Naive thymus-derived CD4-positive, alpha-beta T cell (primary cell): ENCODE results near the gene CDC42EP3. TPM values are rescaled to one million over a fixed set of nuclear protein-coding genes. Genes with fewer than 3 reads are reported as not detected.

Source experiments
- ATAC-seq: fragments of 150-1000 bp; cut with Tn5 transposase; 2 replicates; pipeline ENCODE4 v1.10.0; 2021; ENCODE audit warnings: mild to moderate bottlenecking, moderate library complexity
- CTCF ChIA-PET: fragments of 350-600 bp; sonication (Branson Sonifier 250); formaldehyde crosslinking; loops from one replicate; lab custom pipeline; 2021; ENCODE audit warnings: antibody characterized with exemption; lab: Charles Lee
- POLR2A ChIA-PET: fragments of 350-600 bp; sonication (Branson Sonifier 250); formaldehyde crosslinking; loops from one replicate; lab custom pipeline; 2021; ENCODE audit warnings: antibody characterized with exemption, inconsistent platforms; lab: Charles Lee
- DNase-seq, 9 donors: peaks; one replicate each; pipeline versions ENCODE4 v3.0.0 to v3.0.0-alpha.2; 2020 to 2022; ENCODE audit warnings: mixed read lengths in 1 of 9
- H3K27ac ChIP-seq: one replicate; pipeline ENCODE4 v1.7.0; 2013; ENCODE audit warnings: mild to moderate bottlenecking, low read depth, low read length, moderate library complexity
- H3K27me3 ChIP-seq, 2 donors: one replicate each; pipeline ENCODE4 v1.7.0; 2013; ENCODE audit warnings: low read length in 2 of 2, mild to moderate bottlenecking in 2 of 2, moderate library complexity in 2 of 2; ENCODE audit not compliant: control insufficient read depth in 2 of 2, insufficient read depth in 2 of 2
- H3K36me3 ChIP-seq, 3 experiments: 1 replicate in 2 of 3; 2 replicates in 1 of 3; pipeline ENCODE4 v1.7.0; 2013; ENCODE audit warnings: low read length in 3 of 3, mild to moderate bottlenecking in 3 of 3, moderate library complexity in 1 of 3; ENCODE audit not compliant: insufficient read depth in 3 of 3, control insufficient read depth in 2 of 3
- H3K4me1 ChIP-seq, 2 donors: one replicate each; pipeline ENCODE4 v1.7.0; 2013; ENCODE audit warnings: low read length in 2 of 2, mild to moderate bottlenecking in 2 of 2, moderate library complexity in 1 of 2; ENCODE audit not compliant: control insufficient read depth in 2 of 2, insufficient read depth in 2 of 2
- H3K4me3 ChIP-seq: 2 replicates; pipeline ENCODE4 v1.7.0; 2013; ENCODE audit warnings: mild to moderate bottlenecking, low read length
- H3K9me3 ChIP-seq, 3 experiments: 1 replicate in 2 of 3; 2 replicates in 1 of 3; pipeline ENCODE4 v1.7.0; 2013; ENCODE audit warnings: low read length in 3 of 3; ENCODE audit not compliant: control insufficient read depth in 2 of 3
- H3K27ac Mint-ChIP-seq, 9 donors: one replicate each; pipeline ENCODE4 v1.8.0; 2020 to 2022; ENCODE audit warnings: mixed read lengths in 9 of 9, mild to moderate bottlenecking in 8 of 9, moderate library complexity in 5 of 9, inconsistent platforms in 2 of 9
- H3K27me3 Mint-ChIP-seq, 5 donors: one replicate each; pipeline ENCODE4 v1.8.0; 2021 to 2022; ENCODE audit warnings: mixed read lengths in 5 of 5, mild to moderate bottlenecking in 1 of 5
- H3K36me3 Mint-ChIP-seq, 5 donors: one replicate each; pipeline ENCODE4 v1.8.0; 2020 to 2022; ENCODE audit warnings: mixed read lengths in 5 of 5, mild to moderate bottlenecking in 3 of 5, inconsistent platforms in 1 of 5
- H3K4me1 Mint-ChIP-seq, 7 donors: one replicate each; pipeline ENCODE4 v1.8.0; 2020 to 2022; ENCODE audit warnings: mixed read lengths in 7 of 7, mild to moderate bottlenecking in 3 of 7, inconsistent platforms in 1 of 7
- H3K4me3 Mint-ChIP-seq, 10 donors: one replicate each; pipeline ENCODE4 v1.8.0; 2020 to 2022; ENCODE audit warnings: mild to moderate bottlenecking in 10 of 10, mixed read lengths in 10 of 10, moderate library complexity in 6 of 10, inconsistent platforms in 2 of 10
- H3K9me3 Mint-ChIP-seq, 11 donors: one replicate each; pipeline ENCODE4 v1.8.0; 2020 to 2022; ENCODE audit warnings: mixed read lengths in 11 of 11, mild to moderate bottlenecking in 4 of 11, inconsistent platforms in 1 of 11, moderate library complexity in 1 of 11
- intact Hi-C, 2 donors: fragments of 100-400 bp; cut with micrococcal nuclease; formaldehyde crosslinking; loops; one replicate each; pipeline ENCODE4 v1.15.1; 2023
- polyA plus RNA-seq, 2 donors: library from polyadenylated mRNA; unstranded; fragments of 300-500 nt; fragmentation: Illumina TruSeq; gene quantifications; one replicate each; pipeline ENCODE4 v1.2.3, GENCODE V29; 2021
- total RNA-seq, 6 experiments: library from RNA in 5 of 6; stranded (reverse) in 5 of 6; gene quantifications; 1 replicate in 5 of 6; 2 replicates in 1 of 6; pipeline ENCODE4 v1.2.3 and lab custom pipeline; 2021 to 2026

The CDC42EP3 gene
- total and polyA plus RNA-seq, 7 experiments from 2014 or later, result 15.9 to 96.3 (median 17.8) TPM

DNA sequence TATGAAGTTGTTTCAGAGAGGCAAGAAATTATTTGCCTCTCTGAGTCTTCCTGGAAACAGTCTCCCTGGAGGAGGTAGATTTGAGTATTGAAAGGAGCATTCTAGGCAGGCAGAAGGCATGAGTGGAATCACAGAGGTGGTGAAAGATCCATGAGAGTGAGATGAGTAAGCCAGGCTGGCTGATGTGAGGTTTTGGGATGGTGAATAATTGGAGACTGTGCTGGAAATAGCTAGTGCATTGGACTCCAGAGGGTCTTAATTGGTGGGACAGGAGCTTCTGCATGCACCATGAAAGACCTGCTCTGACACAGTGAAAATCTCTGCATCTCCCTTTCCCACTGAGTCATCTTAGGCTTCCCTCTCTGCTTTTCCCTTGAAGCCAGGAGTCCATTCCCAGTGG, 46.3 kb downstream of the CDC42EP3 start:
- DNase-seq (no peak), ATAC-seq (no peak)
- Histone ChIP-seq H3K27ac (no peak overlapping the region), H3K36me3 (no peaks in the 10 kb centered on the region), H3K27me3 (no peaks in the 10 kb centered on the region), H3K9me3 (no peaks in the 10 kb centered on the region), H3K4me3 (peak overlapping the region; percentile 4), H3K4me1 (peaks cover 30 to 50% of the 10 kb centered on the region in 2 donors)
- Mint-ChIP-seq H3K4me3 (peak overlapping the region in 6 of 10 donors; percentile 24 to 66 (median 54)), H3K9me3 (peaks cover 0 to 17% (median 0%) of the 10 kb centered on the region in 11 donors), H3K4me1 (peaks cover 40 to 63% (median 45%) of the 10 kb centered on the region in 7 donors), H3K36me3 (peaks cover 0 to 7% (median 0%) of the 10 kb centered on the region in 5 donors), H3K27ac (peak overlapping the region; percentile 1 to 92 (median 87)), H3K27me3 (peaks cover 0 to 3% (median 0%) of the 10 kb centered on the region in 5 donors)
- intact Hi-C loops, result no loop called here
- CTCF ChIA-PET, result interaction anchor here (0.9 to 1.4 kb wide), 3 partner anchors 8 to 229 kb away, joined by 3 read pairs; no protein-coding TSS in a partner anchor
- POLR2A ChIA-PET, result interaction anchor here (0.6 to 1.6 kb wide), 7 partner anchors 9 to 48 kb away, joined by 3 to 8 read pairs (median 3); no protein-coding TSS in a partner anchor

DNA sequence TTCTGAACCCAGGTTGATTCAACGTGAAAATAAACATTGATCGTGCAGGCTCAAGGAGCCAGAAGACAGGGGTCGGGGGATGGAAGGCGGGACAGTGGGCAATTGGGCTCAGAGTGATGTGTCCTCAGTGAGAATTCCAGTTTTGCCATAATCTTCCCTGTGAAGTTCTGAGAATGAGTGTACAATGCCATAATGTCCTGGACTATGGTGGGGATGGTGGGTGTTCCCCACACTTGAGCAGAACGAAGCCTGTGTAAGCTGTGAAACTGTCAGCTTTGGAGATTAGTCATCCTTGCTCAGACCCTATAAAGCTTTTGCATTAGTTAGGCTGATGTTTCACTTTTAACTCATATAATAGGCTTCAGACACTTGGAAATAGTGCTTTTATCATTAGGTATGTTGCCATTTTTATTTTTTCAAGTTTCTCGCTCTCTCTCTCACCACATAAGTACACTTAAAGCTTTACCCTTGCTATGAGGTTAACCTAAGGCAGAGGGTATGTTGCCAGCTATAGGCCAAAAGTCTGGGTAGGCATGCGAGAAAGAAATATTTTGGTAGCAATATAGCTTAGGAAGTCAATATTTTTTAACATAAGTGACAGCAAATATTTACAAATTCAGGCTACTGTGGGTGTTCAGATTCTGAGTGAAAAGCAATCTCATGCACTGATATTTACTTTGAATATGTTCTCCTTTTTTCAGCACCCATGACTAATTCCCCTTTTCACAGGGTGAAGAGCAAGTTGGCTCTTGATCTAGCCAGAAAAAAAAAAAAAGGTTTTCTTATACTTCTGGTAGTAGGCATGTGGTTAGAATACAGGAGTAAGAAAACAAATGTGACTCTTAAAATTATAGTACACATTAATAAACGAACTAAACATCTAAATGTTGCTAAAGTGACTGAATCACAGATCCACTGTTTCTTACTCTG, 47.2 kb downstream of the CDC42EP3 start:
- H3K27ac Mint-ChIP-seq, result peak overlapping the region; percentile 38 to 92 (median 83)
- H3K4me1 Mint-ChIP-seq, result peaks cover 40 to 63% (median 45%) of the 10 kb centered on the region in 7 donors
- intact Hi-C loops, result loop anchor here in 1 of 2 donors (1.0 to 5.0 kb wide), 2 partner anchors 11 to 37 kb away; no protein-coding TSS in a partner anchor
- CTCF ChIA-PET, result interaction anchor here (0.5 to 0.7 kb wide), 3 partner anchors 171 to 254 kb away, joined by 3 to 4 read pairs (median 4); no protein-coding TSS in a partner anchor
- H3K27me3 ChIP-seq, result no peaks in the 10 kb centered on the region
- no peaks in the 10 kb centered on the region for H3K9me3 ChIP-seq
- H3K27ac ChIP-seq, result no peak overlapping the region
- peaks cover 0 to 17% (median 0%) of the 10 kb centered on the region in 11 donors for H3K9me3 Mint-ChIP-seq
- no peak for DNase-seq
- H3K27me3 Mint-ChIP-seq, result peaks cover 0 to 3% (median 0%) of the 10 kb centered on the region in 5 donors
- H3K36me3 Mint-ChIP-seq, result peaks cover 0 to 7% (median 0%) of the 10 kb centered on the region in 5 donors
- ATAC-seq, result peak; percentile 70
- POLR2A ChIA-PET, result interaction anchor here (0.6 to 0.7 kb wide), 3 partner anchors 9 to 528 kb away, joined by 3 to 4 read pairs (median 3); no protein-coding TSS in a partner anchor
- H3K4me3 ChIP-seq, result no peak overlapping the region
- H3K4me3 Mint-ChIP-seq, result peak overlapping the region in 9 of 10 donors; percentile 7 to 66 (median 51)
- no peaks in the 10 kb centered on the region for H3K36me3 ChIP-seq
- peaks cover 30 to 56% of the 10 kb centered on the region in 2 donors for H3K4me1 ChIP-seq

DNA sequence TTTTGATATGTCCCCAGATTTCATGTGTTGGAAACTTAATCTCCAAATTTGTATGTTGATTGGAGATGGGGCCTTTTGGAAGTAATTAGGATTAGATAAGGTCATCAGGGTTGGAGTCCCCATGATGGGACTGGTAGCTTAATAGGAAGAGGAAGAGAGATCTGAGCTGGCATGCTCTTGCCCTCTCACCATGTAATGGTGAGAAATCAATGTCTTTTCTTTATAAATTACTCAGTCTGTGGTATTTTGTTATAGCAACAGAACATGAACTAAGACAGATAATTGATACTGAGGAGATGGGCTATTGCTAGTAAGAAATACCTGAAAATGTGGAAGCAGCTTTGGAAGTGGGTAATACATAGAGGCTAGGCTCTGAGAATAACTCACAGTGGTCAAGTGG, 48.0 kb downstream of the CDC42EP3 start:
- no peak for ATAC-seq
- H3K4me1 ChIP-seq, result peaks cover 30 to 60% of the 10 kb centered on the region in 2 donors
- no peaks in the 10 kb centered on the region for H3K9me3 ChIP-seq
- H3K27ac Mint-ChIP-seq, result peak overlapping the region in 4 of 9 donors; percentile 51 to 92 (median 72)
- no peak overlapping the region for H3K4me3 ChIP-seq
- H3K36me3 ChIP-seq, result no peaks in the 10 kb centered on the region
- no peak for DNase-seq
- peaks cover 0 to 17% (median 0%) of the 10 kb centered on the region in 11 donors for H3K9me3 Mint-ChIP-seq
- H3K36me3 Mint-ChIP-seq, result peaks cover 0 to 7% (median 0%) of the 10 kb centered on the region in 5 donors
- peaks cover 0 to 3% (median 0%) of the 10 kb centered on the region in 5 donors for H3K27me3 Mint-ChIP-seq
- peaks cover 40 to 63% (median 46%) of the 10 kb centered on the region in 7 donors for H3K4me1 Mint-ChIP-seq
- H3K27ac ChIP-seq, result no peak overlapping the region
- no peaks in the 10 kb centered on the region for H3K27me3 ChIP-seq
- intact Hi-C loops, result loop anchor here in 1 of 2 donors (5.0 kb wide), 1 partner anchor 36 kb away; no protein-coding TSS in a partner anchor
- H3K4me3 Mint-ChIP-seq, result no peak overlapping the region
- ChIA-PET POLR2A (no interaction called here), CTCF (interaction anchor here (0.6 kb wide), 1 partner anchor 206 kb away, joined by 4 read pairs; no protein-coding TSS in a partner anchor)

DNA sequence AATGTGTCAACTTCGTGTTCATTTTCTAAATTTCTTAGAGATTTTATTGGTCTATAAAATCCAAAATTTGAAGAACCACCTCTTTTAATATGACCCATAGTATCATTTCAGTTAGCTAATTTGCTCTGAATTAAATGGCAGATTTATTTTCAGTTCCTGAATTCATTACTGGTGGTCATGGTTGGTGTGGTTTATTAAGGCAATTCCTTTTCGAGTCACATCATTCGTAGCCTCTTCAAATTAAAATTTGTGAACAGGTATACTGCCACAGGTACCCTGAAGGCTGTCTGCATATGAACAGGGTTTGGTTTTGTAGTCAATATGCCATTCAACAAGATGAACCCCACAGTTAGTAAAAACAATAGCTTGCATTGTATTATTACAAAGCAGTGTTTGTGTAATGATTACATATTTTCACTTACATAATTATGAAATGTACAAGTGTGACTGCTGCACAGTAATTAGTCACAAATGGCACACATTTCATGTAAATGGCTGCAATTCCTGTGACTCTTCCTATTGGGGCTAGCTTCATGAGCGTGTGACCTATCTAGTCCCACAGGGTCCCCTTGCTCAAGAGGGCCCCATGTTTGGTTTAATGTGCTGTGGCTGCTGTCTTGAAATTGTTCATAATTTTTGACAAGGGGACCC, 48.9 kb downstream of the CDC42EP3 start:
- H3K4me1 Mint-ChIP-seq, result peaks cover 43 to 58% (median 46%) of the 10 kb centered on the region in 7 donors

DNA sequence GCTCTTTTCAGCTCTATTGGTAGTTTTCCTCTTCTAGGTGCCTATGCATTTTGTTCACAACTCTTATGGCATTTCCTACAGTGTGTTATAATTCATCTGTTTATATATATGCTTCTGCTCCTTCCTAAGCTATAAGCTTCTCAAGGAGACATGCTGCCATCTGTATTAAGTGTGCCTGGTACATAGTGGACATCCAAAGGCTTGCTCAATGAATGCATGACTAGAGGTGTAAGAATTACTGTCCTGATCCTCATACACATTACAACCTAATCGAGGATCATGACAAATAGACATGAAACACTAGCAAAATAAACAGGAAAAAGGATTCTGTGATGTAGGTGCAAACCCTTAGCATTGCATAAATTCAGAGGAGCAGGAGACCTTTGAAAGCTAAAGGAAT, 50.2 kb downstream of the CDC42EP3 start:
- H3K4me1 ChIP-seq, result peaks cover 31 to 68% of the 10 kb centered on the region in 2 donors
- no peak overlapping the region for H3K4me3 ChIP-seq
- intact Hi-C loops, result loop anchor here in 1 of 2 donors (5.0 kb wide), 1 partner anchor 34 kb away; no protein-coding TSS in a partner anchor
- no peak for ATAC-seq
- peaks cover 0 to 17% (median 0%) of the 10 kb centered on the region in 11 donors for H3K9me3 Mint-ChIP-seq
- ChIA-PET POLR2A (interaction anchor here (1.4 to 3.6 kb wide), 3 partner anchors 13 to 43 kb away, joined by 3 to 16 read pairs (median 4); no protein-coding TSS in a partner anchor), CTCF (interaction anchor here (0.9 to 1.4 kb wide), 2 partner anchors 24 to 206 kb away, joined by 3 read pairs; no protein-coding TSS in a partner anchor)
- H3K27ac Mint-ChIP-seq, result peak overlapping the region in 1 of 9 donors; percentile 65
- H3K36me3 Mint-ChIP-seq, result peaks cover 0 to 7% (median 0%) of the 10 kb centered on the region in 5 donors
- no peaks in the 10 kb centered on the region for H3K27me3 ChIP-seq
- H3K27ac ChIP-seq, result no peak overlapping the region
- no peak for DNase-seq
- H3K4me1 Mint-ChIP-seq, result peaks cover 43 to 56% (median 45%) of the 10 kb centered on the region in 7 donors
- H3K9me3 ChIP-seq, result no peaks in the 10 kb centered on the region
- no peaks in the 10 kb centered on the region for H3K36me3 ChIP-seq
- H3K4me3 Mint-ChIP-seq, result no peak overlapping the region
- H3K27me3 Mint-ChIP-seq, result peaks cover 0 to 3% (median 0%) of the 10 kb centered on the region in 5 donors

More for the DNA sequence above, 48.9 kb downstream of the CDC42EP3 start:
- H3K27me3 Mint-ChIP-seq, result peaks cover 0 to 3% (median 0%) of the 10 kb centered on the region in 5 donors
- no peaks in the 10 kb centered on the region for H3K27me3 ChIP-seq
- H3K4me1 ChIP-seq, result peaks cover 30 to 66% of the 10 kb centered on the region in 2 donors
- H3K36me3 Mint-ChIP-seq, result peaks cover 0 to 7% (median 0%) of the 10 kb centered on the region in 5 donors
- POLR2A ChIA-PET, result interaction anchor here (0.5 to 2.0 kb wide), 4 partner anchors 12 to 50 kb away, joined by 3 to 4 read pairs (median 3); no protein-coding TSS in a partner anchor
- DNase-seq, result no peak
- peaks cover 0 to 17% (median 0%) of the 10 kb centered on the region in 11 donors for H3K9me3 Mint-ChIP-seq
- H3K4me3 Mint-ChIP-seq, result no peak overlapping the region
- no peaks in the 10 kb centered on the region for H3K9me3 ChIP-seq
- no peaks in the 10 kb centered on the region for H3K36me3 ChIP-seq
- no peak overlapping the region for H3K27ac ChIP-seq
- intact Hi-C loops, result loop anchor here in 1 of 2 donors (5.0 kb wide), 1 partner anchor 35 kb away; no protein-coding TSS in a partner anchor
- no peak overlapping the region for H3K4me3 ChIP-seq
- ATAC-seq, result no peak
- CTCF ChIA-PET, result interaction anchor here (0.8 kb wide), 1 partner anchor 226 kb away, joined by 3 read pairs; no protein-coding TSS in a partner anchor
- peak overlapping the region in 3 of 9 donors; percentile 67 to 92 (median 88) for H3K27ac Mint-ChIP-seq
